PC-3 (cell line): ENCODE results near the gene FOXL3.

Experiments used
- EZH2phosphoT487 ChIP-seq: fragments of 300-600 bp; sonication (generic); IDR thresholded peaks from 2 replicates; pipeline ENCODE4 v1.6.1; 2018; ENCODE audit warnings: mild to moderate bottlenecking, antibody characterized with exemption, low read length, borderline replicate concordance
- TF ChIP-seq, protein P1 (sequence below): fragments of 300-600 bp; sonication (generic); conservative IDR thresholded peaks from 2 replicates; pipeline ENCODE4 v1.5.1; 2017; ENCODE audit warnings: antibody characterized with exemption, low read depth, mild to moderate bottlenecking, low read length

DNA sequence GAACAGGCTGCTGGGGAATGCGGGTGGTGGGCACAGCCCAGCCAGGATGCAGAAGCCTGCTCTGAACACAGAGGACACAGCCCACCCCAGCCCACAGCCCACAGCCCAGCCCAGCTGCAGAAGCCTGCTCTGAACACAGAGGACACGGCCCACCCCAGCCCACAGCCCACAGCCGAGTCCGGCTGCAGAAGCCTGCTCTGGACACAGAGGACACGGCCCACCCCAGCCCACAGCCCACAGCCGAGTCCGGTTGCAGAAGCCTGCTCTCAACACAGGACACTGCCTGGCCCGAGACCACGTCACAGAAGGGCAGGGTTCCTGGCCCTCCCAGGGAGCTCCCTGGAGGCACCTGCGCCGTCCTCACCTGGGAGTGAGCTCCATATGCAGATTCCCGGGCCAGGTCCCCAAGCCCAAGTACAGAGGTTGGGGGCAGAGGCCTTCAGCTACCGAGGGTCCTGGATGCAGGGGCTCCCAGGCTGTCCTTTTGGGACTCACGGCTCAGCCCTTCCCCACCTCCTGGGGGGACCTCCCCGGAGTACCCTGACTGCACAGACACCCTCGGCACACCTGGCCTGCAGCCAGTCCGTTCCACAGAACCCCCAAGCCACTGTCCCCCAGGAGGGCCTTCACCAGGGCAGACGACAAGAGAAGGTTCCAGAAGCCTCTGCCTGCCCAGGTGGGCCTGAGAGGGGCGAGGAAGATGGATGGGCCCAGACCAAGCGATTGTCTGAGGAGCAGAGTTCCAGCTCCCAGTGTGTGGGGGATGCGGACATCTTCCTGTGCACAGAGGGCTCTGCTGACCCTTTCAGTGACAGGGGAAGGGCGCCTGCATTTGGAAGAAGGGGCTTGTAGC, 23.7 kb upstream of the FOXL3 start:
- TF ChIP-seq, protein P1, sequence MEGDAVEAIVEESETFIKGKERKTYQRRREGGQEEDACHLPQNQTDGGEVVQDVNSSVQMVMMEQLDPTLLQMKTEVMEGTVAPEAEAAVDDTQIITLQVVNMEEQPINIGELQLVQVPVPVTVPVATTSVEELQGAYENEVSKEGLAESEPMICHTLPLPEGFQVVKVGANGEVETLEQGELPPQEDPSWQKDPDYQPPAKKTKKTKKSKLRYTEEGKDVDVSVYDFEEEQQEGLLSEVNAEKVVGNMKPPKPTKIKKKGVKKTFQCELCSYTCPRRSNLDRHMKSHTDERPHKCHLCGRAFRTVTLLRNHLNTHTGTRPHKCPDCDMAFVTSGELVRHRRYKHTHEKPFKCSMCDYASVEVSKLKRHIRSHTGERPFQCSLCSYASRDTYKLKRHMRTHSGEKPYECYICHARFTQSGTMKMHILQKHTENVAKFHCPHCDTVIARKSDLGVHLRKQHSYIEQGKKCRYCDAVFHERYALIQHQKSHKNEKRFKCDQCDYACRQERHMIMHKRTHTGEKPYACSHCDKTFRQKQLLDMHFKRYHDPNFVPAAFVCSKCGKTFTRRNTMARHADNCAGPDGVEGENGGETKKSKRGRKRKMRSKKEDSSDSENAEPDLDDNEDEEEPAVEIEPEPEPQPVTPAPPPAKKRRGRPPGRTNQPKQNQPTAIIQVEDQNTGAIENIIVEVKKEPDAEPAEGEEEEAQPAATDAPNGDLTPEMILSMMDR: no peak
- TF ChIP-seq EZH2phosphoT487: no peak
